Gastrocnemius medialis (tissue), 4 donors: ENCODE results near the gene HECA. TPM values are rescaled to one million over a fixed set of nuclear protein-coding genes. Genes with fewer than 3 reads are reported as not detected.

Source experiments
- ATAC-seq, 2 donors: fragments of 150-250 bp; one replicate each; pipeline ENCODE4 v1.9.1; 2016
- DNase-seq, 2 donors: peaks; one replicate each; pipeline ENCODE4 v3.0.0-alpha.2; 2019
- H3K27ac ChIP-seq, 4 donors: fragments of 200-600 bp; sonication (generic); 1 replicate in 1 of 4; 2 replicates in 3 of 4; pipeline ENCODE4 v1.5.1; 2016 to 2018; ENCODE audit warnings: mild to moderate bottlenecking in 2 of 4, moderate library complexity in 1 of 4
- H3K27me3 ChIP-seq, 3 donors: fragments of 200-600 bp; sonication (generic) in 2 of 3; 1 replicate in 1 of 3; 2 replicates in 2 of 3; pipeline versions ENCODE4 v1.5.1 to v1.6.0; 2016 to 2019; ENCODE audit warnings: mild to moderate bottlenecking in 1 of 3, moderate library complexity in 1 of 3
- H3K36me3 ChIP-seq, 2 donors: fragments of 200-600 bp; sonication (generic) in 1 of 2; one replicate each; pipeline ENCODE4 v1.5.1; 2017 to 2018
- H3K4me1 ChIP-seq, 2 donors: fragments of 200-600 bp; sonication (generic) in 1 of 2; one replicate each; pipeline ENCODE4 v1.5.1; 2016 to 2017; ENCODE audit warnings: mild to moderate bottlenecking in 2 of 2
- H3K4me3 ChIP-seq, 4 donors: fragments of 200-600 bp; sonication (generic) in 3 of 4; 1 replicate in 1 of 4; 2 replicates in 3 of 4; pipeline ENCODE4 v1.5.1; 2016 to 2019; ENCODE audit warnings: mild to moderate bottlenecking in 2 of 4
- H3K9me3 ChIP-seq, 3 donors: fragments of 200-600 bp; sonication (generic) in 2 of 3; 1 replicate in 1 of 3; 2 replicates in 2 of 3; pipeline ENCODE4 v1.5.1; 2016 to 2019
- POLR2A ChIP-seq, 2 donors: fragments of 450-650 bp; IDR thresholded peaks; one replicate each; pipeline ENCODE4 v1.6.1; 2017; ENCODE audit warnings: antibody characterized with exemption in 2 of 2, mild to moderate bottlenecking in 2 of 2, moderate library complexity in 2 of 2
- in situ Hi-C, 4 donors: fragments of 200-750 bp; cut with MboI; loops; one replicate each; pipeline versions ENCODE4 v1.15.0 to v1.8.0; 2017; ENCODE audit warnings: low sequenced_read_pairs in 4 of 4
- intact Hi-C: fragments of 100-400 bp; cut with DNase I; formaldehyde crosslinking; loops from one replicate; pipeline ENCODE4 v1.15.1; 2023; ENCODE audit warnings: low total_unique reads
- total RNA-seq, 4 donors: library from RNA; depleted of rRNA; stranded (reverse); fragments of >200 nt; gene quantifications; one replicate each; pipeline versions ENCODE4 v1.1.0 to v1.2.3, GENCODE V29; 2016
- TF ChIP-seq, protein P1 (sequence below), 5 experiments: fragments of 450-650 bp in 3 of 5; fragments of 200-600 bp in 2 of 5; sonication (generic) in 2 of 5; IDR thresholded peaks in 4 of 5; conservative IDR thresholded peaks in 1 of 5; 1 replicate in 4 of 5; 2 replicates in 1 of 5; pipeline ENCODE4 v1.5.1; 2016 to 2019; ENCODE audit warnings: antibody characterized with exemption in 5 of 5, mild to moderate bottlenecking in 3 of 5, moderate library complexity in 3 of 5

HECA gene, protein sequence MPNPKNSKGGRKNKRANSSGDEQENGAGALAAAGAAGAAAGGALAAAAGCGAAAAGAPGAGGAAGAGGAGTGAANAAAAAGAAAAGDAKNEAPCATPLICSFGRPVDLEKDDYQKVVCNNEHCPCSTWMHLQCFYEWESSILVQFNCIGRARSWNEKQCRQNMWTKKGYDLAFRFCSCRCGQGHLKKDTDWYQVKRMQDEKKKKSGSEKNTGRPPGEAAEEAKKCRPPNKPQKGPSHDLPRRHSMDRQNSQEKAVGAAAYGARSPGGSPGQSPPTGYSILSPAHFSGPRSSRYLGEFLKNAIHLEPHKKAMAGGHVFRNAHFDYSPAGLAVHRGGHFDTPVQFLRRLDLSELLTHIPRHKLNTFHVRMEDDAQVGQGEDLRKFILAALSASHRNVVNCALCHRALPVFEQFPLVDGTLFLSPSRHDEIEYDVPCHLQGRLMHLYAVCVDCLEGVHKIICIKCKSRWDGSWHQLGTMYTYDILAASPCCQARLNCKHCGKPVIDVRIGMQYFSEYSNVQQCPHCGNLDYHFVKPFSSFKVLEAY
- total RNA-seq = 10 to 100 TPM; 34.5 to 59.1 (median 47.2) TPM

DNA sequence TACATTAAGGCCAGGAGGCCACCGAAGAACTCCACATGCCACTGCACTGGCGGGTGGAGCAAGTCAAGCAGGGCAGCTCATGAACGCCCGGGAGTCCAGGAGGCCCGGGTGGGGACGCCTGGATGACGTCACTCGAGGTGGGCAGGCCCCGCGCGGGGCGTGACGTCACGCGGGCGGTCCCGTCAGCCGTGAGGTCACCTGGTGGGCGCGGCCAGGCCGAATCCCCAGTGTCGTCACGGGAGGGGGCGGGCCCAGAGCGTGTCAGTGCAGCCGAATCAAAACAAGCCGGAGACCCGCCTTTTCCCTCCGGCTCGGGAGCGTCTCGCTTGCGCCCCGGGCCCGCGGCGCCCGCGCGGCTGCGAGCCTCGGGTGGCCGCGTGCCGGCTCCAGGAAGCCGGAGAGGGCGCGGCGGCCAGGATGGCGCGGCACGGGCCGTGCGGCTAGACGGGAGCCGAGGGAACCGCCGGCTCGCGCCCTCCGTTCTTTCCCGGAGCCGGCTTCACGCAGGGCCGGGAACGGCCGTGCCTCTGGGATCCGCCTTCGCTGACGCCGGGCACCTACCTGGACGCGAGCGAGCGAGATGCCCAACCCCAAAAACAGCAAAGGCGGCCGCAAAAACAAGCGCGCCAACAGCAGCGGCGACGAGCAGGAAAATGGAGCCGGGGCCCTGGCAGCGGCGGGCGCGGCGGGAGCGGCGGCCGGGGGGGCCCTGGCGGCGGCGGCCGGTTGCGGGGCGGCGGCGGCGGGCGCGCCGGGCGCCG is at the start of gene HECA:
Gene HECA (plus strand): TSS at position 264 of the 761 bp plus-strand sequence. CDS start 317 bp downstream, at position 581.
- intact Hi-C loops (loop anchor here (2.0 to 10.0 kb wide), 5 partner anchors 53 to 620 kb away; partner anchors contain the start of gene TXLNB), in situ Hi-C loops (loop anchor here in 2 of 4 donors (10.0 to 25.0 kb wide), 2 partner anchors 227 to 230 kb away; partner anchors contain the start of gene CITED2 (in 1 of the 2))
- peaks cover 34 to 37% of the 10 kb centered on the region in 2 donors for H3K4me1 ChIP-seq
- TF ChIP-seq POLR2A (IDR thresholded peaks at IDR 0.05) = peak; percentile 88 to 97
- TF ChIP-seq, protein P1, sequence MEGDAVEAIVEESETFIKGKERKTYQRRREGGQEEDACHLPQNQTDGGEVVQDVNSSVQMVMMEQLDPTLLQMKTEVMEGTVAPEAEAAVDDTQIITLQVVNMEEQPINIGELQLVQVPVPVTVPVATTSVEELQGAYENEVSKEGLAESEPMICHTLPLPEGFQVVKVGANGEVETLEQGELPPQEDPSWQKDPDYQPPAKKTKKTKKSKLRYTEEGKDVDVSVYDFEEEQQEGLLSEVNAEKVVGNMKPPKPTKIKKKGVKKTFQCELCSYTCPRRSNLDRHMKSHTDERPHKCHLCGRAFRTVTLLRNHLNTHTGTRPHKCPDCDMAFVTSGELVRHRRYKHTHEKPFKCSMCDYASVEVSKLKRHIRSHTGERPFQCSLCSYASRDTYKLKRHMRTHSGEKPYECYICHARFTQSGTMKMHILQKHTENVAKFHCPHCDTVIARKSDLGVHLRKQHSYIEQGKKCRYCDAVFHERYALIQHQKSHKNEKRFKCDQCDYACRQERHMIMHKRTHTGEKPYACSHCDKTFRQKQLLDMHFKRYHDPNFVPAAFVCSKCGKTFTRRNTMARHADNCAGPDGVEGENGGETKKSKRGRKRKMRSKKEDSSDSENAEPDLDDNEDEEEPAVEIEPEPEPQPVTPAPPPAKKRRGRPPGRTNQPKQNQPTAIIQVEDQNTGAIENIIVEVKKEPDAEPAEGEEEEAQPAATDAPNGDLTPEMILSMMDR (IDR thresholded peaks at IDR 0.05 in 4 of 5, conservative IDR thresholded peaks at IDR 0.05 in 1 of 5) = peak in 1 of 5 experiments; percentile 5
- no peaks in the 10 kb centered on the region for H3K36me3 ChIP-seq
- no peaks in the 10 kb centered on the region for H3K27me3 ChIP-seq
- ATAC-seq = peak; percentile 88 to 89
- H3K27ac ChIP-seq = peak within 1 kb of the TSS; percentile 92 to 96 (median 94)
- peak within 1 kb of the TSS; percentile 84 to 93 (median 88) for H3K4me3 ChIP-seq
- no peaks in the 10 kb centered on the region for H3K9me3 ChIP-seq
- DNase-seq = peak; percentile 94 to 95

DNA sequence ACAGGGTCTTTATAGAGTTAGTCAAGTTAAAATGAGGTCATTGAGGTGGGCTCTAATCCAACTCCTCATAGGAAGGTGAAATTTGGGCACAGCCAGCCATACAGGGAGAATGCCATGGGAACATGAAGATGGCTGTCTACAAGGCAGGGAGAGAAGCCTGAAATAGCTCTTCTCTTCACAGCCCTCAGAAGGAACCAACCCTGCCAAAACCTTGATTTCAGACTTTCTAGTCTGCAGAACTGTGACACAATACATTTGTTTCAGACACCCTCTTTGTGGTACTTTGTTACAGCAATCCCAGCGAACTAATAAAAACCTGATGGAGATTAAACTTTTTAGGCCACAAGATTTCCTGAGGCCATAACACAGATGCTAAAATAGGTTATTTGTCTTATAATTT is 43.1 kb upstream of the HECA start:
- ATAC-seq (no peak), DNase-seq (no peak)
- Histone ChIP-seq H3K27me3 (no peaks in the 10 kb centered on the region), H3K4me3 (no peak overlapping the region), H3K4me1 (no peaks in the 10 kb centered on the region), H3K27ac (no peak overlapping the region), H3K9me3 (no peaks in the 10 kb centered on the region), H3K36me3 (no peaks in the 10 kb centered on the region)
- TF ChIP-seq, protein P1 (IDR thresholded peaks at IDR 0.05 in 4 of 5, conservative IDR thresholded peaks at IDR 0.05 in 1 of 5) = no peak
- TF ChIP-seq POLR2A (IDR thresholded peaks at IDR 0.05) = no peak
- intact Hi-C loops = no loop called here
- in situ Hi-C loops = no loop called here

DNA sequence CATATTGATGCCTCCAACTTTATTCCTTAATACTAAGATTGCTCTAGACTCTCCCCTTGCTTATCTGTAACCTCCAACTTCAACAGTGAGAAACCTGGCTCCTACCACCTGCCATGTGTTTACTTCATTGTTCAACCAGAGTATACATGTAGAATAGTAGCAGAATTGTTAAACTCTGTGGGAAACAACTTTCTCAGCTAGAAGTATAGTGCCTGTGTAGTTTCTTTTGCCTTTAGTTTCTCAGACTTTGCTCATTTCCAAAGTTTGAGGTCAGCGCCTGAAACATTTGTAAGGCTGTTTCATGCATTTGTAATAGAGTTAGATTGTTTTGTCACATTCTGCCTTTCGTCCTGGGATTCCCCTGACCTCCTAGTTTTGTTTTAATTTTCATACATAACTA is 34.9 kb upstream of the HECA start:
- intact Hi-C loops (no loop called here), in situ Hi-C loops (no loop called here)
- no peak for DNase-seq
- TF ChIP-seq, protein P1 (IDR thresholded peaks at IDR 0.05 in 4 of 5, conservative IDR thresholded peaks at IDR 0.05 in 1 of 5) = no peak
- TF ChIP-seq POLR2A (IDR thresholded peaks at IDR 0.05) = no peak
- no peak for ATAC-seq
- Histone ChIP-seq H3K27me3 (no peaks in the 10 kb centered on the region), H3K4me3 (no peak overlapping the region), H3K9me3 (no peaks in the 10 kb centered on the region), H3K36me3 (no peaks in the 10 kb centered on the region), H3K4me1 (no peaks in the 10 kb centered on the region), H3K27ac (no peak overlapping the region)

DNA sequence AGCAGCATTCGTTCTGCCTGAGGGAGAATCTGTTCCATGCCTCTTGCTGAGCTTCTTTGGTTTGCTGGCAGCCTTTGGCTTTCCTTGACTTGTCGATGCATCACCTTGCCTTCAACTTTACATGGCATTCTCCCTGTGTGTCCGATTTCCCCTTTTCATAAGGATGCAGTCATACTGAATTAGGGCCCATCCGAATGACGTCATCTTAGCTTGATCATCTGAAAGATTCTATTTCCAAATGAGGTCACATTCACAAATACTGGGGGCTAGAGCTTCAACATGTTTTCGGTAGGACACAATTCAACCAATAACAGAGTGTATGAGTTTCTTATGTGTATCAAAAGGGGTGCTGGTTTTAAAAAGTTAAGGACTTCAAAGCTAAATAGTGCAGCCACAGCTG is 27.8 kb upstream of the HECA start:
- intact Hi-C loops (no loop called here), in situ Hi-C loops (no loop called here)
- ATAC-seq = no peak
- Histone ChIP-seq H3K27me3 (no peaks in the 10 kb centered on the region), H3K9me3 (no peaks in the 10 kb centered on the region), H3K27ac (no peak overlapping the region), H3K4me3 (no peak overlapping the region), H3K4me1 (no peaks in the 10 kb centered on the region), H3K36me3 (no peaks in the 10 kb centered on the region)
- DNase-seq = no peak
- TF ChIP-seq, protein P1 (IDR thresholded peaks at IDR 0.05 in 4 of 5, conservative IDR thresholded peaks at IDR 0.05 in 1 of 5) = no peak
- TF ChIP-seq POLR2A (IDR thresholded peaks at IDR 0.05) = no peak
